GM18502 (cell line): Measurements from ENCODE around the gene SAE1.

Experiments used
- ATAC-seq: cut with Tn5 transposase; IDR thresholded peaks from one replicate; pipeline ENCODE4 v1.9.1; 2021; ENCODE audit warnings: mild to moderate bottlenecking; ENCODE audit not compliant: unreplicated experiment, poor library complexity

SAE1 gene

DNA sequence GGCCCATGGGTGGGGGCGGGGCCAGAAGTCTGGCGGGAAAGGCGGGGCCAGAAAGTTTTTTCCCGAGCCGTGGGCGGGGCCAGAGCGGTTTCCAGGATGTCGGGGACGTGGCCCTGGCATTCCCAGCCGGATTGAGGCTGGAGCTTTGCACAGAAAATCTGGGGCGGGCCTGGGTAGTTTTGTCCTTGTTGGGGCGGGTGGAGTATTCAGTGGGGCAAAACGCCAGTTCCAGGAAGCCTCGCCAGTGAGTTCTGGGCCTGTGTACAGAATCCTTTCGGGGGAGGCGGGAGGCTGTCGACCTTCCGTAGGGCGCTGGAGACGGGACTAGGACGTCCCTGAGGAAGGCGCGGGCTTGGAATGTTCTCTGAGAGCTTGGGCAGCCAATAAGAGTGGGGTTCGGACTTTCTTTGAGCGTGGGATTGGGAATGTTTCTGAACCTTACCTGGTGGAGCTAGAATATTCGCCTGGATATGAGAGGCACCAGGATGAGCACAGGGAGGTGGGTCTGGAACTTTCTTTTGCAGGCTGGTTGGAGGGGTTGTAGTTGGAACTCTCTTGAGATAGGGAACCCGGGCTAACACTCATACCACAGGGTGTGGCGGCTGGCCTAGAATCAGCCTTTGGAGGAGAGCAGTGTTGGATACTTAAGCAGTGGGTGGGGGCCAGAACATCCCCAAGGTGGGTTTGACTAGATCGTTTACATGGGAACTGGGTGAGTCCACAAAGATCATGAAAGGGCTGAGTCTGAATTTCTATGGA is 127.0 kb downstream of the SAE1 start:
- ATAC-seq: no peak

DNA sequence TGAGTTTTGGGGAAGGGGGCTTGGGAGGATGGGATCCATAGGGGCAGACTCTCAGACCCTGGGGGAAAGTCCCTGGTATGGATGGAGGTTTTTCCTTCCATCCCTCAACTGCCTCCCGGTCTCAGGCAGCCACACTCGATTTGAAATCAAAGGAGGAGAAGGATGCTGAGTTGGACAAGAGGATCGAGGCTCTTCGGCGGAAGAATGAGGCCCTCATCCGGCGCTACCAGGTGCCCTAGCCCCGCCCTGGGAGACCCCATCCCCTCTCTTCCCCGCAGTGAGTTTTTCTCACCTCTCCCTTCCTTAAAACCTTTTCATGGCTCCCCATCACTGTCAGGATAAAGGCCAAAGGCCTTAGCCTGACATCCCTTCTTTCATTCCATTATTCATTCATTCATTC is 127.8 kb downstream of the SAE1 start:
- ATAC-seq: no peak

DNA sequence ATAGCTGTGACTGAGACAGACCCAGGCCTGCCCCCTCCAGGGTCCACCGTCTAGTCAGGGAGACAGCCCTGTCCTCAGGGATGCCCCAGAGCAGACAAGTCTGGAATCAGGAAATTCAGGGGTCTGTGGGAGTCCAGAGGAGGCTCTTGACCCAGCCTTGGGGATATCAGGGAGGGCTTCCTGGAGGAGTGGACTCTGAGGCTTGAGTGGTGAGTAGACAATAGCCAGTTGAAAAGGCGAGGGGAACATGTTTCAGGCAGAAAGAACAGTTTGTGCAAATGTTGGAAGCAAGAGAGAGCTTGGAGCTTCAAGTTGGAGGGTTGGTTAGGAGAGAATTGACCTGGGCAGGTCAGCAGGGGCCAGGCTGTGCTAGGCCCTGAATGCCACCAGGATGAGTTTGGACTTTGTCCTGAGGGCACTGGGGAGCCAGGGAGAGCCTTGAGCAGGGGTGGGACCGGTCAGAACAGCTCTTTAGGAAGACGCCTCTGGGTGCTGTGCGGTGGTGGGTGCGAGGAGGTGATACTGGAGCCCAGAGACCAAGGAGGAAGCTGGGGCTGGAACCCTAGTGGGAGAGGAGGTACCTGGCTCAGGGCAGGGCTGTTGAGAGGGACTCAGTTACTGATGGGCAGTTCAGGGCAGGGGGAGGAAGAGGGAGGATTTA is 128.4 kb downstream of the SAE1 start:
- ATAC-seq: no peak
